Measurements from ENCODE around the gene RBMS1. TPM values are rescaled to one million over a fixed set of nuclear protein-coding genes. Genes with fewer than 3 reads are reported as not detected.

Gene RBMS1
- polyA plus RNA-seq, 1 donor from 2014 or later, result 8.4 TPM

GRCh38 chr2:160392201-160392600 lies 101.4 kb downstream of the RBMS1 start:
- H3K27me3 ChIP-seq (ENCODE audit: insufficient read depth, low read depth, low read length), result peaks cover 15% of the 10 kb centered on the region
- H3K36me3 ChIP-seq (ENCODE audit: insufficient read depth, low read length), result no peaks in the 10 kb centered on the region
- H4K20me1 ChIP-seq (ENCODE audit: insufficient read depth), result no peaks in the 10 kb centered on the region
- H3K4me3 ChIP-seq (ENCODE audit: low read length), result no peak overlapping the region
- no peak overlapping the region for H3K27ac ChIP-seq (ENCODE audit: low read length)
- H3K4me2 ChIP-seq (ENCODE audit: low read length), result no peak overlapping the region
- TF ChIP-seq REST (IDR thresholded peaks at IDR 0.05; ENCODE audit: borderline replicate concordance), result no peak
- TF ChIP-seq MXI1 (conservative IDR thresholded peaks at IDR 0.05; ENCODE audit: poor library complexity, severe bottlenecking), result no peak
- no peak for TF ChIP-seq CTCF (IDR thresholded peaks at IDR 0.05; ENCODE audit: poor library complexity, severe bottlenecking)
- no peak for TF ChIP-seq EP300 (conservative IDR thresholded peaks at IDR 0.05; ENCODE audit: poor library complexity, severe bottlenecking)
- TF ChIP-seq POLR2AphosphoS5 (IDR thresholded peaks at IDR 0.05), result no peak
- TF ChIP-seq EZH2 (IDR thresholded peaks at IDR 0.05; ENCODE audit: borderline replicate concordance, insufficient read depth, low read length, poor library complexity, severe bottlenecking), result no peak
- TF ChIP-seq SMC3 (conservative IDR thresholded peaks at IDR 0.05; ENCODE audit: poor library complexity), result no peak
- TF ChIP-seq TAF1 (IDR thresholded peaks at IDR 0.05; ENCODE audit: low read depth), result no peak
- no peak for TF ChIP-seq RAD21 (conservative IDR thresholded peaks at IDR 0.05)
- H2AFZ ChIP-seq (ENCODE audit: low read depth, low read length), result no peak overlapping the region
- no peaks in the 10 kb centered on the region for H3K79me2 ChIP-seq (replicated peaks; ENCODE audit: insufficient read depth, low read length)
- H3K9me2 ChIP-seq (ENCODE audit: insufficient read depth, low read length), result no peaks in the 10 kb centered on the region
- H3F3A ChIP-seq (ENCODE audit: insufficient read depth, low read length, poor library complexity, severe bottlenecking), result no peaks in the 10 kb centered on the region
- no peak overlapping the region for H3K9ac ChIP-seq (ENCODE audit: low read length)
- no peaks in the 10 kb centered on the region for H3K9me3 ChIP-seq (ENCODE audit: low read length)

GRCh38 chr2:160390544-160391455 lies 102.8 kb downstream of the RBMS1 start:
- no peak for TF ChIP-seq CTCF (IDR thresholded peaks at IDR 0.05; ENCODE audit: poor library complexity, severe bottlenecking)
- no peak for TF ChIP-seq REST (IDR thresholded peaks at IDR 0.05; ENCODE audit: borderline replicate concordance)
- no peak for TF ChIP-seq RAD21 (conservative IDR thresholded peaks at IDR 0.05)
- H3K9me3 ChIP-seq (ENCODE audit: low read length), result no peaks in the 10 kb centered on the region
- no peak overlapping the region for H3K4me3 ChIP-seq (ENCODE audit: low read length)
- H3K79me2 ChIP-seq (replicated peaks; ENCODE audit: insufficient read depth, low read length), result no peaks in the 10 kb centered on the region
- H2AFZ ChIP-seq (ENCODE audit: low read depth, low read length), result no peak overlapping the region
- H4K20me1 ChIP-seq (ENCODE audit: insufficient read depth), result no peaks in the 10 kb centered on the region
- no peak overlapping the region for H3K27ac ChIP-seq (ENCODE audit: low read length)
- H3K4me2 ChIP-seq (ENCODE audit: low read length), result no peak overlapping the region
- peaks cover 10% of the 10 kb centered on the region for H3K27me3 ChIP-seq (ENCODE audit: insufficient read depth, low read depth, low read length)
- no peak overlapping the region for H3K9ac ChIP-seq (ENCODE audit: low read length)
- no peaks in the 10 kb centered on the region for H3K36me3 ChIP-seq (ENCODE audit: insufficient read depth, low read length)
- H3F3A ChIP-seq (ENCODE audit: insufficient read depth, low read length, poor library complexity, severe bottlenecking), result no peaks in the 10 kb centered on the region
- no peaks in the 10 kb centered on the region for H3K9me2 ChIP-seq (ENCODE audit: insufficient read depth, low read length)

Data from neural cell (in vitro differentiated cells).